ENCODE measurements around the gene ZBTB17.

Gene ZBTB17

DNA sequence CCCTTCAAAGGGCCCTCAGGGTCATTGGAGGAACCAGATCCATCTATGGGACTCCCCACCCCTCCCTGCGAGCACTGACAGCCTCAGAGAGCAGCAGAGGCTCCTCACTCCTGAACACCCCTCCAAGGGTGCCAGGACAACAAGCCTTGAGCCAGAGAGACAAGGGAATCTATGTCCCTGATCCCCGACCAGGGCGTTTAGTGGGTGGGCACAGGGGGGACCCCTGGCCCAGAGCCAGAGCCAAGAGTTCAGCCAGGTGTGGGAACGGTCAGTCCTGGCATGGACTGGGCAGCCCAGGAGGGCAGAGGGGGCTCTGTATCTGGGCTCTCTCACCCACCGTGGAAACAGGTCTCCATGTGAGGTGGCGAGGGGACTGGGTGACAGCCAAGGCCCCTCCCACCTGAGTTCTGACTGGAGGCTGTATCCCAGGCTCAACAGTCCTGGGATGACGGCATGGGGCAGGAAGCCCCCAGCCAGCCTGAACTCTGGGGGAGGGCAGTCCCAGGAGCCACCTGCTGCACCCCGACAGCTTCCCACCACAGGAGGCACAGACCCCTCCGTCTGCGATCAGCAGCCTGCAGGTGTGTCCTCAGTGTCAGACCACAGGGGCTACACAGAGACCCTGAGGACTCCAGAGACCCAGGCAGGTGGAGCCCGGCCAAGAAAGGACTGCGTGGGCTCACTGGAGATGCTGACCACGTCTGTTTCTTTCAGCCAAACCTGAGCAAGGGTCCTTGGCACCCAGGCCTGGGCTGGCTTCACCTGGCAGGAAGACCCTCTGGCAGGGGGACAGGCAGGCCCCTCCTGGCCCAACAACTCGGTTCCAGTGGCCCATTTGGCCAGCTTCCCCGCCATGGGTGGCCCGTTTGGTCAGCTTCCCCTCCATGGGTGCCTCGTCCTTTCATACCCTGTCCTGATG is 16.9 kb upstream of the ZBTB17 start:
- TF ChIP-seq CTCF (IDR thresholded peaks at IDR 0.05; ENCODE audit: low read depth, low read length), result no peak
- no peak for DNase-seq (ENCODE audit: extremely low read depth, low read depth)

DNA sequence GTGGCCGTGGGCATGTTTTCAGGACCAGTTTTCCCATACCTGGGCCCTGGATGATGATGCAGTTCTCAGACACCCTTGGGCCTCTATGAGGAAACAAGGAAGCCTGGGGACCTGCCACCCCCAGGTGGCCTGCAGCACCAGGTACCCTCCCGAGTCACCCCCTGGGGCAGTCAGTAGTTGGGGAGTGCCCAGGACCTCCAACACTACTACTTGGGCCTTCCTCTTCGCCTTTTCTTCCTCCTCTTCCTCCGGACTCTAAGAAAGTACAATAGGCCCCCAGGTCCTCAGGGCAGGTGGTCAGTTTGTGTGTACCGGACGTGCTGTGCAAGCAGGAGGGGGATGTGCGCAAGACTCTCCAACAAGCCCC is 16.3 kb upstream of the ZBTB17 start:
- no peak for TF ChIP-seq CTCF (IDR thresholded peaks at IDR 0.05; ENCODE audit: low read depth, low read length)
- no peak for DNase-seq (ENCODE audit: extremely low read depth, low read depth)

- no peak for TF ChIP-seq CTCF (IDR thresholded peaks at IDR 0.05; ENCODE audit: low read depth, low read length)
- DNase-seq (ENCODE audit: extremely low read depth, low read depth), result no peak
Measured at GRCh38 chr1:15991427-15992186, 15.7 kb upstream of the ZBTB17 start.

DNA sequence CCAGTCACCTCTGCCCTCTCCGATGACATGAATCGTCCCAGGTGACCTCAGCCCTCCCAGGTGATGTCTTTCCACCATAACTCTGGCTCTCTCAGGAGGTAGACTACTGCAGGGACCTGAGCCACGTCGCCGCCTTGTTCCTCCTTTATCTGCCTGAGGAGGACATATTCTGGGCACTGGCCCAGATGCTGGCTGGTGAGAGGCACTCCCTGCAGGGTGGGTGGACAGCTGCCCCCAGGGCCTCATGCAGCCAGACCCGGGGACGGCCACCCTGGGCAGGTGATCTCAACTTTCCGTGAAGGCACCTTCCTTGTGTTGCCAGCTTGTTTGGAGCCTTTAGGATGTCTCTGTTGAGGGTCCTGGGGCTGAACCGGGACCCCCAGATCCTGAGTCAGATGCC is 13.9 kb upstream of the ZBTB17 start:
- DNase-seq (ENCODE audit: extremely low read depth, low read depth), result no peak
- TF ChIP-seq CTCF (IDR thresholded peaks at IDR 0.05; ENCODE audit: low read depth, low read length), result no peak

- no peak for TF ChIP-seq CTCF (IDR thresholded peaks at IDR 0.05; ENCODE audit: low read depth, low read length)
- no peak for DNase-seq (ENCODE audit: extremely low read depth, low read depth)
Measured at GRCh38 chr1:15988856-15989736, 13.2 kb upstream of the ZBTB17 start.

- no peak for DNase-seq (ENCODE audit: extremely low read depth, low read depth)
- TF ChIP-seq CTCF (IDR thresholded peaks at IDR 0.05; ENCODE audit: low read depth, low read length), result no peak
Measured at GRCh38 chr1:15985611-15986297, 9.9 kb upstream of the ZBTB17 start.

Data from AG09319 (cell line).